Measurements from ENCODE around the gene IL1B. TPM values are rescaled to one million over a fixed set of nuclear protein-coding genes. Genes with fewer than 3 reads are reported as not detected.

IL1B gene
- polyA plus RNA-seq, 1 of the 3 experiments (the other 2 are of a cell fraction): 0.25 TPM

GRCh38 chr2:112803691-112804521 is 32.7 kb downstream of the IL1B start:
- no peak for DNase-seq
- Histone ChIP-seq H3F3A (replicated peaks; ENCODE audit: insufficient read depth) (no peaks in the 10 kb centered on the region), H4K20me1 (ENCODE audit: insufficient read depth) (no peaks in the 10 kb centered on the region), H3K9ac (no peak overlapping the region), H3K36me3 (replicated peaks in 1 of 2; ENCODE audit: control insufficient read depth in 1 of 2, insufficient read depth in 2 of 2, low read length in 1 of 2) (no peaks in the 10 kb centered on the region), H3K79me2 (ENCODE audit: insufficient read depth) (no peaks in the 10 kb centered on the region), H3K27me3 (ENCODE audit: insufficient read depth) (no peaks in the 10 kb centered on the region), H3K4me2 (no peak overlapping the region), H2AFZ (ENCODE audit: low read depth) (no peak overlapping the region), H3K4me3 (ENCODE audit: low read depth in 2 of 2, low read length in 1 of 2) (no peak overlapping the region), H3K4me1 (ENCODE audit: control insufficient read depth in 1 of 2, insufficient read depth in 2 of 2, low read depth in 1 of 2, low read length in 1 of 2) (no peaks in the 10 kb centered on the region), H3K27ac (ENCODE audit: low read depth in 2 of 2, low read length in 1 of 2) (peak overlapping the region in 1 of 2 experiments; percentile 55; a peak in 2 of 4 replicates), H3K9me2 (no peaks in the 10 kb centered on the region), H3K9me3 (no peaks in the 10 kb centered on the region)
- ChIA-PET POLR2A (no interaction called here), CTCF (no interaction called here)
- 35% methylated on average over 5 of the region's 5 CpGs for WGBS (ENCODE audit: low lambda C conversion rate)
- TF ChIP-seq, protein P1, sequence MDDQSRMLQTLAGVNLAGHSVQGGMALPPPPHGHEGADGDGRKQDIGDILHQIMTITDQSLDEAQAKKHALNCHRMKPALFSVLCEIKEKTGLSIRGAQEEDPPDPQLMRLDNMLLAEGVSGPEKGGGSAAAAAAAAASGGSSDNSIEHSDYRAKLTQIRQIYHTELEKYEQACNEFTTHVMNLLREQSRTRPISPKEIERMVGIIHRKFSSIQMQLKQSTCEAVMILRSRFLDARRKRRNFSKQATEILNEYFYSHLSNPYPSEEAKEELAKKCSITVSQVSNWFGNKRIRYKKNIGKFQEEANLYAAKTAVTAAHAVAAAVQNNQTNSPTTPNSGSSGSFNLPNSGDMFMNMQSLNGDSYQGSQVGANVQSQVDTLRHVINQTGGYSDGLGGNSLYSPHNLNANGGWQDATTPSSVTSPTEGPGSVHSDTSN (IDR thresholded peaks at IDR 0.05): 0 out of 2 replicates have a peak, but pooled peaks have one; percentile 15
- TF ChIP-seq JUND (IDR thresholded peaks at IDR 0.05) (0 out of 2 replicates have a peak, but pooled peaks have one; percentile 15), GATA2 (CRISPR knock-in tag; IDR thresholded peaks at IDR 0.05) (no peak), RAD21 (IDR thresholded peaks at IDR 0.05; ENCODE audit: low read length) (no peak), FOSL2 (IDR thresholded peaks at IDR 0.05; ENCODE audit: borderline replicate concordance, low read depth) (0 out of 2 replicates have a peak, but pooled peaks have one; percentile 26)

DNA sequence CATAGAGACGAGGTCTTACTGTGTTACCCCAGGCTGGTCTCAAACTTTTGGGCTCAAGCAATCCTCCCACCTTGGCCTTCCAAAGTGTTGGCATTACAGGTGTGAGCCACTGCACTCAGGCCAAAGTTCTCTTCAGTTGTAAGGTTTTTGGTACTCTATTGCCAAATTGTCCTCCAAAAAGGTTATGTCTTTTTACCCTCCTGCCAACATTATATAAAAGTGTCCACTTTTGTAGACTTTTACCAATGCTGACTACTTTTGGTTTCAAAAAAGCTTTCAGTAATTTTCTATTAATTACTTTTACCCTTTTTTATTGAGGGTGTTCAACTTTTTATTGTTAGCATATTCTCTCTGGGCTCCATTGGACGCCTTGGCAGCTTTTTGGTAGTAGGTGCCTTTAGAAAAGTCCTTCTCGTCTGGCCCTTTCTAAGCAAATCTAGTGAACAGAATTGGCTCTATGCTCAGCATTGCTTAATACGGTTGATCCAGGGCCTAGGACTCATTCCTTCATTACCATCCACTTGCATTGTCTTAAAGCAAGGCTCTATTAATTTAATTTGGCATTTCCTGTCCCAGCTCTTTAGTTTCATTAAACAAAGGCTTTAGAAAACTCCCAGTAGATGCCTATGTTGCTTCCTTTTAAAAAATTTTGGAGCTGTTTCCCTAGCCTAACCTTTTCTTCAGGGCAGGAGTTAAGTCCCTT is 35.5 kb downstream of the IL1B start:
- no peaks in the 10 kb centered on the region for H3K4me1 ChIP-seq (ENCODE audit: control insufficient read depth in 1 of 2, insufficient read depth in 2 of 2, low read depth in 1 of 2, low read length in 1 of 2)
- no peaks in the 10 kb centered on the region for H3F3A ChIP-seq (replicated peaks; ENCODE audit: insufficient read depth)
- no peaks in the 10 kb centered on the region for H3K9me3 ChIP-seq
- 45% methylated on average over 4 of the region's 4 CpGs for WGBS (ENCODE audit: low lambda C conversion rate)
- no peak overlapping the region for H2AFZ ChIP-seq (ENCODE audit: low read depth)
- H3K79me2 ChIP-seq (ENCODE audit: insufficient read depth): no peaks in the 10 kb centered on the region
- no peaks in the 10 kb centered on the region for H3K9me2 ChIP-seq
- H3K27ac ChIP-seq (ENCODE audit: low read depth in 2 of 2, low read length in 1 of 2): no peak overlapping the region
- no peak overlapping the region for H3K4me3 ChIP-seq (ENCODE audit: low read depth in 2 of 2, low read length in 1 of 2)
- ChIA-PET POLR2A (no interaction called here), CTCF (interaction anchor here (1.4 kb wide), 1 partner anchor 140 kb away, joined by 3 read pairs; no protein-coding TSS in a partner anchor)
- H3K4me2 ChIP-seq: no peak overlapping the region
- H3K9ac ChIP-seq: no peak overlapping the region
- DNase-seq: no peak
- no peak for TF ChIP-seq RXRA (IDR thresholded peaks at IDR 0.05; ENCODE audit: borderline replicate concordance, low read depth)
- no peaks in the 10 kb centered on the region for H3K27me3 ChIP-seq (ENCODE audit: insufficient read depth)
- no peaks in the 10 kb centered on the region for H4K20me1 ChIP-seq (ENCODE audit: insufficient read depth)
- no peaks in the 10 kb centered on the region for H3K36me3 ChIP-seq (replicated peaks in 1 of 2; ENCODE audit: control insufficient read depth in 1 of 2, insufficient read depth in 2 of 2, low read length in 1 of 2)
